Testis (tissue), 3 donors: ENCODE data around the gene GTF3A. TPM values are rescaled to one million over a fixed set of nuclear protein-coding genes. Genes with fewer than 3 reads are reported as not detected.

Experiments used
- DNase-seq: peaks from one replicate; pipeline ENCODE4 v3.0.0-alpha.2; 2019
- H3K27ac ChIP-seq, 2 donors: fragments of 200-600 bp; sonication (generic); one replicate each; pipeline ENCODE4 v1.5.1; 2019
- H3K27me3 ChIP-seq: fragments of 200-600 bp; sonication (generic); one replicate; pipeline ENCODE4 v1.5.1; 2019
- H3K36me3 ChIP-seq: fragments of 200-600 bp; sonication (generic); one replicate; pipeline ENCODE4 v1.5.1; 2017; ENCODE audit warnings: low read depth; ENCODE audit errors: missing control alignments
- H3K4me1 ChIP-seq: fragments of 200-600 bp; sonication (generic); one replicate; pipeline ENCODE4 v1.5.1; 2019
- H3K4me3 ChIP-seq, 2 donors: fragments of 200-600 bp; sonication (generic); one replicate each; pipeline ENCODE4 v1.5.1; 2017 to 2019
- H3K9me3 ChIP-seq: fragments of 200-600 bp; sonication (generic); one replicate; pipeline ENCODE4 v1.5.1; 2017
- CTCF ChIP-seq, 3 experiments: fragments of 450-650 bp in 2 of 3; fragments of 200-600 bp in 1 of 3; sonication (generic) in 1 of 3; IDR thresholded peaks; one replicate each; pipeline ENCODE4 v1.5.1; 2016 to 2019; ENCODE audit warnings: antibody characterized with exemption in 3 of 3, mild to moderate bottlenecking in 2 of 3, moderate library complexity in 1 of 3
- POLR2A ChIP-seq: fragments of 450-650 bp; IDR thresholded peaks from one replicate; pipeline ENCODE4 v1.6.1; 2017; ENCODE audit warnings: antibody characterized with exemption, mild to moderate bottlenecking, moderate library complexity
- WGBS, 2 donors: methylation state at CpG; one replicate each; pipeline ENCODE4 v1.1.5; 2018; 5-methylcytosine and 5-hydroxymethylcytosine counted together
- intact Hi-C: fragments of 100-400 bp; cut with DNase I; formaldehyde crosslinking; loops from one replicate; pipeline ENCODE4 v1.15.1; 2023; ENCODE audit warnings: low total_unique reads
- polyA plus RNA-seq: library from polyadenylated mRNA; stranded (reverse); fragments of 350-450 nt; fragmentation: Illumina TruSeq; extraction: RNeasy Lipid Tissue Mini Kit (QIAGEN cat#74804); gene quantifications from one replicate; pipeline ENCODE4 v1.2.3, GENCODE V29; 2014; ENCODE audit warnings: low read depth, low replicate concordance; ENCODE audit not compliant: insufficient read depth
- total RNA-seq, 2 donors: library from RNA; depleted of rRNA; stranded (reverse); fragments of >200 nt; gene quantifications; one replicate each; pipeline ENCODE4 v1.2.3, GENCODE V29; 2016

Gene GTF3A
- total and polyA plus RNA-seq, 3 donors from 2014 or later = 73.2 to 82.6 (median 75.7) TPM

- Histone ChIP-seq H3K9me3 (no peaks in the 10 kb centered on the region), H3K27me3 (no peaks in the 10 kb centered on the region), H3K36me3 (no peaks in the 10 kb centered on the region), H3K4me1 (peaks cover 6% of the 10 kb centered on the region), H3K27ac (no peak overlapping the region), H3K4me3 (no peak overlapping the region)
- TF ChIP-seq POLR2A (no peak), CTCF (IDR thresholded peaks at IDR 0.05) (peak; percentile 53 to 76 (median 74))
- 38 to 42% methylated on average over 14 of the region's 14 CpGs for WGBS, 2 donors
- DNase-seq = peak; percentile 90
- intact Hi-C loops = no loop called here
Observed at GRCh38 chr13:27379694-27380641, 44.5 kb upstream of the GTF3A start.

- Histone ChIP-seq H3K4me1 (peaks cover 2% of the 10 kb centered on the region), H3K4me3 (no peak overlapping the region), H3K36me3 (no peaks in the 10 kb centered on the region), H3K27me3 (no peaks in the 10 kb centered on the region), H3K27ac (no peak overlapping the region), H3K9me3 (no peaks in the 10 kb centered on the region)
- TF ChIP-seq CTCF (IDR thresholded peaks at IDR 0.05) = no peak
- TF ChIP-seq POLR2A = no peak
- WGBS, 2 donors = 79 to 84% methylated on average over 11 to 17 of the region's 17 CpGs
- intact Hi-C loops = no loop called here
- no peak for DNase-seq
Observed at GRCh38 chr13:27381601-27382000, 42.8 kb upstream of the GTF3A start.

GRCh38 chr13:27383104-27383921 is 41.1 kb upstream of the GTF3A start:
- WGBS, 2 donors = 67 to 70% methylated on average over 22 of the region's 22 CpGs
- DNase-seq = no peak
- Histone ChIP-seq H3K9me3 (no peaks in the 10 kb centered on the region), H3K27ac (no peak overlapping the region), H3K4me1 (no peaks in the 10 kb centered on the region), H3K27me3 (no peaks in the 10 kb centered on the region), H3K36me3 (no peaks in the 10 kb centered on the region), H3K4me3 (peak overlapping the region in 1 of 2 donors; percentile 5)
- intact Hi-C loops = no loop called here
- no peak for TF ChIP-seq CTCF (IDR thresholded peaks at IDR 0.05)
- TF ChIP-seq POLR2A = no peak

- 77 to 81% methylated on average over 4 of the region's 4 CpGs for WGBS, 2 donors
- TF ChIP-seq POLR2A = no peak
- no peak for TF ChIP-seq CTCF (IDR thresholded peaks at IDR 0.05)
- Histone ChIP-seq H3K9me3 (no peaks in the 10 kb centered on the region), H3K4me1 (no peaks in the 10 kb centered on the region), H3K4me3 (no peak overlapping the region), H3K27ac (no peak overlapping the region), H3K36me3 (no peaks in the 10 kb centered on the region), H3K27me3 (no peaks in the 10 kb centered on the region)
- no peak for DNase-seq
- intact Hi-C loops = no loop called here
Observed at GRCh38 chr13:27384285-27384684, 40.1 kb upstream of the GTF3A start.
